Measurements from ENCODE around the gene TBC1D22A. TPM values are rescaled to one million over a fixed set of nuclear protein-coding genes. Genes with fewer than 3 reads are reported as not detected.

Gene TBC1D22A
- total RNA-seq, 1 donor from 2014 or later, result 8.9 TPM

- no peak for DNase-seq
Measured at GRCh38 chr22:47142427-47143046, 380.1 kb downstream of the TBC1D22A start.

- no peak for DNase-seq
Measured at GRCh38 chr22:47143249-47143938, 380.9 kb downstream of the TBC1D22A start.

DNA sequence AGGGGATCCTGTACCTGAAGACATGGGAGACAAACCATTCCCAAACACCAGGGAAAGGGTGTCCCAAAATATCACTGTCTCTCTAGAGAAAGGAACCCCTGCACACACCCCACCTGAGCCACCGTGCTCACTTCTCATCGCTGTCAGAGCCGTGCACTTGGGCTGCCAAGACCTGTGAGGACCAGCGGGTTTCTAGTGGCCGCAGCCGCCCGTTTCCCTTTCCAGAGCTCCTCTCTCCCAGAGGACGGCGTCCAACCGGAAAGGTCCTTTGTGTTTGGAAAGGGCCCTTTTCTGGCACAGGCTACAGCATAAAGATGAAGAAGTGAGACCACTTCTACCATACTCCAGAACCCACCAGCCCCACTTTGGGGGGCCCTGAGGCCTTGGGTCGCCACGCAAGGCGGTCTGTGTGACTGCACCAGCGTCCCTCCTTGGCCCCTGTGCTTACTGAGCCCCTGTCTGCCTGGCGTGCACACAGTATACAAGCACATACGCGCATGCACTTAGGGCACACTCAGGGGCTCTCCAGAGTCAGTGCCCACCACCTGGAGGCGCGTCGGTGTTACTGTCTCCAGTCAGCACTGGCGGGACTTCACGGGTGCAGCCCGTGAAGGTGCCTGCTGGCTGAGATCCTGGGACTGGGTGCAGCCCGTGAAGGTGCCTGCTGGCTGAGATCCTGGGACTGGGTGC, 381.8 kb downstream of the TBC1D22A start:
- DNase-seq, result no peak

GRCh38 chr22:47144791-47145425, 382.5 kb downstream of the TBC1D22A start:
- DNase-seq, result no peak

GRCh38 chr22:47145883-47146282, 383.4 kb downstream of the TBC1D22A start:
- DNase-seq, result no peak

- DNase-seq, result no peak
Measured at GRCh38 chr22:47146391-47146790, 383.9 kb downstream of the TBC1D22A start.

- no peak for DNase-seq
Measured at GRCh38 chr22:47146941-47147340, 384.5 kb downstream of the TBC1D22A start.

- DNase-seq, result no peak
Measured at GRCh38 chr22:47147572-47147971, 385.1 kb downstream of the TBC1D22A start.

DNA sequence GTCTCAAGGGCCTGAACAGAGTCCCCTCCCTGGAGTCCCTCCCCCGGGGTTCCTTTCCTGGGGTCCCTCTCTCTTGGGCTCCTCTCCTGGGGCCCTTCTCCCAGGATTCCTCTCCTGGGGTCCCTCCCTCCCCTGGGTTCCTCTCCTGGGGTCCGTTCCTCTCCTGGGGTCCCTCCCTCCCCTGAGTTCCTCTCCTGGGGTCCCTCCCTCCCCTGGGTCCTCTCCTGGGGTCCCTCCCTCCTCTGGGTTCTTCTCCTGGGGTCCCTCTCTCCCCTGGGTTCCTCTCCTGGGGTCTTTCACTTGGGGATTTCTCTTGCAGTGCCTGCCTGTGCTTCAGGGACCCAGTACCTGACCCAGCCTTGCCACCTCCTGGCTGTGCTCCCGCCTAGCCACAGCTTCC, 386.1 kb downstream of the TBC1D22A start:
- DNase-seq, result no peak

- no peak for DNase-seq
Measured at GRCh38 chr22:47148956-47149728, 386.7 kb downstream of the TBC1D22A start.

GRCh38 chr22:47149976-47150375, 387.5 kb downstream of the TBC1D22A start:
- no peak for DNase-seq

GRCh38 chr22:47150426-47150825, 388.0 kb downstream of the TBC1D22A start:
- DNase-seq, result no peak

DNA sequence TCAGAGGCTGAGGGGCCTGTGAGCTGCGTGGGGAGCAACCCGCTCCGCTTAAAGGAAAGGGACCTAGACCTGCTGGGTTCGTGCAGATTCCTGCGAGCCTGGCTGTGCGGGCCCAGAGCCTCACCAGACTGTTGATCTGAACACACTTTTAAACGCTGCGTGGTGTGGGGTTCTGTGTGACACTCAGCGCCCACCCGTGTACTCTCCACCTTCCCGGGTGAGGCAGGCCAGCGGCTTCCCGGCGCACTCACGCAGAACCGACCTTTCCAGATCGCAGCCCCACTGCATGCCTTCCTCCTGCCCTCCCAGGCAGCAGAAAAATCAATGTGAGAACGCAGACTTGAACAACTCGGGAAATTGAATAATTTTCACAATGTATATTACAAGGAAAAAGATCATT, 388.6 kb downstream of the TBC1D22A start:
- DNase-seq, result no peak

GRCh38 chr22:47151490-47151889, 389.0 kb downstream of the TBC1D22A start:
- DNase-seq, result no peak

DNA sequence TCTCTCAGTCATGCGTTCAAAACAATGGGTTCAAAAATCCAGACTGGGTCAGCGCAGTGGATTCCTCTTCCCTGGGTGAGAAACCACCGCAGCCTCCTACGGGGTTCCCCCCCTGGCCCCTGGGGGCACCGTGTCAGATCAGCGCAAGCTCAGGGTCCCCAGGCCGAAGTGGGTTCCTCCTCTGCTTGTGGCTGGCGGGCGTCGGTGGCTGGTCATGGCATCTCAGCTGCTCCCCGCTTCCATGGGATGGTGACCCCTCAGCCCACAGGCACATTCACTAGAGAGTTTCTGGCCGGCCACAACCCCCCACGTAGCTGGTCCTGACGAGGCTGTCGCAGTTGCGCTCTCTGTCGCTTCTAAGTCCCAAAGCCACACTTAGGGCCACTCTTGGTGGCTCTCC, 389.8 kb downstream of the TBC1D22A start:
- DNase-seq, result no peak

- no peak for DNase-seq
Measured at GRCh38 chr22:47152938-47153337, 390.5 kb downstream of the TBC1D22A start.

GRCh38 chr22:47153854-47154525, 391.5 kb downstream of the TBC1D22A start:
- DNase-seq, result no peak

GRCh38 chr22:47154621-47155081, 392.2 kb downstream of the TBC1D22A start:
- DNase-seq, result no peak

DNA sequence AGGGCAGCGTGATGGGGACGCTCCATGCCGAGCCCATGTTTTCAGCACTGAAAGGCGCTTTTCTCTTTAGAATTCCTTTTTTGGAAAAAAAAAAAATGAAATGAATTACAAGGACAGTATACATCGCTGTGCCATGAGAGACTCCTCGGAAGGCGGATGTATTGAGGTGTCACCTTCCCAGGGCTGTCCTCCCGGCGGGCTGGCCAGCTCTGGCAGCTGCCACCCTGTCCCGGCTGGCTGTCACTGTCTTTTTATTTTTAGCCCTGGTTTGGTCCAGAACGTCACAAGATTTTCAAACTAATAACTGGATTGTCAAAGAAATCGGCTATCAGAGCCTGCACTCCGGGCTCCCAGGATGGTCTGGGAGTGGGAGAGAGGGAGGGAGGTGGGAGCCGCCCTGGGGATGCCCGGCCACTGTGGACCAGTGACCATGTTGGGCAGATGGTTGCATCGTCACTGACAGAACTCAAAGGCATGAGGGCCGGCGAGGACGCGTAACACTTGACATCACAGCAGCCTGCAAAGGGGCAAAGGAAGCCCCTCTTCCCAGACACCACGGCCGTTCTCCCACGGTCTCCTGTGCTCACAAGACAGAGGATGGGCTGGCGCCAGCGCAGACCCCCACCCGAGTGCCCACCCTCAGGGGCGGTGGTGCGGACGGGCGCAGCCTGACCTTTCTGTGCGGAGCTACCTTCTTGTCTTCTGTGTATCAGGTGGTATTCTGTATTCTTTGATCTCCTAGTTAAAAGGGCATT, 392.9 kb downstream of the TBC1D22A start:
- no peak for DNase-seq

GRCh38 chr22:47155912-47156311, 393.5 kb downstream of the TBC1D22A start:
- no peak for DNase-seq

All from skin of body (tissue), 2 donors.